Epithelial cell of proximal tubule (primary cell): ENCODE measurements around the gene MRC1. TPM values are rescaled to one million over a fixed set of nuclear protein-coding genes. Genes with fewer than 3 reads are reported as not detected.

ENCODE experiments used
- DNase-seq: peaks from one replicate; pipeline ENCODE4 v3.0.0-alpha.2; 2011; ENCODE audit warnings: low read depth
- H3K4me3 ChIP-seq: 2 replicates; pipeline ENCODE4 v1.5.1; 2011; ENCODE audit warnings: low read depth, mild to moderate bottlenecking, low read length
- total RNA-seq: library from RNA; depleted of rRNA; stranded (reverse); fragments of >200 nt; gene quantifications from 2 replicates; pipeline ENCODE4 v1.2.3, GENCODE V29; 2015
- TF ChIP-seq, protein P1 (sequence below): conservative IDR thresholded peaks from 2 replicates; pipeline ENCODE4 v1.5.1; 2012; ENCODE audit warnings: low read depth, mild to moderate bottlenecking, low read length

The MRC1 gene
- total RNA-seq, 1 donor from 2014 or later, result not detected

GRCh38 chr10:17867056-17867455 is 57.9 kb downstream of the MRC1 start:
- H3K4me3 ChIP-seq, result no peak overlapping the region
- no peak for DNase-seq
- TF ChIP-seq, protein P1, sequence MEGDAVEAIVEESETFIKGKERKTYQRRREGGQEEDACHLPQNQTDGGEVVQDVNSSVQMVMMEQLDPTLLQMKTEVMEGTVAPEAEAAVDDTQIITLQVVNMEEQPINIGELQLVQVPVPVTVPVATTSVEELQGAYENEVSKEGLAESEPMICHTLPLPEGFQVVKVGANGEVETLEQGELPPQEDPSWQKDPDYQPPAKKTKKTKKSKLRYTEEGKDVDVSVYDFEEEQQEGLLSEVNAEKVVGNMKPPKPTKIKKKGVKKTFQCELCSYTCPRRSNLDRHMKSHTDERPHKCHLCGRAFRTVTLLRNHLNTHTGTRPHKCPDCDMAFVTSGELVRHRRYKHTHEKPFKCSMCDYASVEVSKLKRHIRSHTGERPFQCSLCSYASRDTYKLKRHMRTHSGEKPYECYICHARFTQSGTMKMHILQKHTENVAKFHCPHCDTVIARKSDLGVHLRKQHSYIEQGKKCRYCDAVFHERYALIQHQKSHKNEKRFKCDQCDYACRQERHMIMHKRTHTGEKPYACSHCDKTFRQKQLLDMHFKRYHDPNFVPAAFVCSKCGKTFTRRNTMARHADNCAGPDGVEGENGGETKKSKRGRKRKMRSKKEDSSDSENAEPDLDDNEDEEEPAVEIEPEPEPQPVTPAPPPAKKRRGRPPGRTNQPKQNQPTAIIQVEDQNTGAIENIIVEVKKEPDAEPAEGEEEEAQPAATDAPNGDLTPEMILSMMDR, result no peak

DNA sequence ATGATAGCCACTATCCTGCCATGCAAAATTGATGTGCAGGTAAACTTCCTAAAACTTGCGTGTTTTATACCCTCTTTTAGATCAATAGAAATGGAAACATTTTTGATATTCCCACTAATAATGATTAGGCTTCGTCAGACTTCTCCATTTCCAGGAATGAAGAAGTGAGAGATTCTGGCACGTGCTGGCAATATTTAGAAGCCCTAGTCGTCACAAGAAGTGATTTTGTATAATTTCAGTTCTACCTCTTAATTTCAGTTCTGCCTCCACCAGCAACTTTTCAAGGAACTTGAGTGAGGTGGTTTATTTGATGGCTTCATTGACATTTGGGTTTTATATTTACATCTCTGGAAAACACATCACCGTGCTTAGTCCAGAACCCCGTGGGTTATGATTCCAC is 61.9 kb downstream of the MRC1 start:
- no peak overlapping the region for H3K4me3 ChIP-seq
- no peak for DNase-seq
- TF ChIP-seq, protein P1, result no peak

DNA sequence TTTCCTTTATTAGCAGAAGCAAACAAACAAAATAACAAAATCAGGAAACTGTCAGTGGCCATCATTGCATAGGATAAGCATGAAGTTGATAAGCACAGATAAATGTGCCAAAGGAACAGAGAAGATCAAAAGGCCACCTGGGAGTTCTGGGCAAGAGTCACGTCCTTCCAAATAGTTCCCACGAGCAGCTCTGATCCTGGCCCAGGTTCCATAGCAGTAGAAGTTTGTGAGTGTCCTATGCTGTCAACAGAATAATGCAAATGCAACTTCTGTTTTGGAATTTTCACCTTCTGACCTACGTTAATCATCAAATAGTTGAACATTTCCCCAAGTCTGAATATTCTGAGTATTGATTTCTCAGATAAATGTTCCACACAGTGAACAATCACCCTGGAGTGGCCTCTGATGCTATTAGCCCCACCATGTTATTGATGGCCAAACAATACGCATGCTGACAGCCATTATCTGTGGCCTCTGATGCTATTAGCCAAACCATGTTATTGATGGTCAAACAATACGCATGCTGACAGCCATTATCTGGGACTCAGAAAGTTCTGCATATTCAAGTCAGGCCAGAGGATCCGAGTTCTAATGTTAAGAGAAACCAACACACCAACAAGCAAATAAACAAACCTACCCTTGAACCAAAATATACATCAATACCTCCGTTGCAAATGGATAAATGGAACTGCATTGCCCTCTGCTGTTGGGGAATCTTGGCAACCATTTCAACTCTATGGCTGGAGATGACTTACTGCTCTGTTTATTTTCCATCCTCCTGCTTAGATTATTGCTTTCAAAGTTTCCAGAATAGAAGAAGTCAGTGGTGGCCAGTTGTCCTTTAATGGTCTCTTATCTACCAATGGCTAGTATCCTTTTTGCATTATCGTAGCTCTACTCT is 63.3 kb downstream of the MRC1 start:
- TF ChIP-seq, protein P1, result peak; percentile 62
- DNase-seq, result no peak
- H3K4me3 ChIP-seq, result no peak overlapping the region

- no peak for DNase-seq
- TF ChIP-seq, protein P1, result no peak
- H3K4me3 ChIP-seq, result no peak overlapping the region
These were observed 64.8 kb downstream of the MRC1 start for GRCh38 chr10:17873946-17874345.

GRCh38 chr10:17877121-17877520 is 68.0 kb downstream of the MRC1 start:
- no peak for DNase-seq
- TF ChIP-seq, protein P1, result no peak
- no peak overlapping the region for H3K4me3 ChIP-seq

GRCh38 chr10:17878896-17879295 is 69.7 kb downstream of the MRC1 start:
- TF ChIP-seq, protein P1, result no peak
- H3K4me3 ChIP-seq, result no peak overlapping the region
- no peak for DNase-seq

- DNase-seq, result no peak
- H3K4me3 ChIP-seq, result no peak overlapping the region
- TF ChIP-seq, protein P1, result no peak
These were observed 71.5 kb downstream of the MRC1 start for GRCh38 chr10:17880601-17881000.
